ENCODE results near the gene UFM1. TPM values are rescaled to one million over a fixed set of nuclear protein-coding genes. Genes with fewer than 3 reads are reported as not detected.

Gene UFM1
- total and polyA plus RNA-seq, 9 of the 15 experiments (the other 6 are each of a cell fraction or from before 2014, with no cell fraction given) = 26.3 to 58.5 (median 36.1) TPM

GRCh38 chr13:38384171-38384570, 34.5 kb downstream of the UFM1 start (continued):
- TF ChIP-seq XRCC5 (IDR thresholded peaks at IDR 0.05; ENCODE audit: low read depth, low read length) (no peak), POLR2AphosphoS5 (IDR thresholded peaks at IDR 0.05; ENCODE audit: control insufficient read depth, insufficient read depth, low read depth, low read length) (no peak), ZNF609 (CRISPR knock-in tag; IDR thresholded peaks at IDR 0.05; ENCODE audit: borderline replicate concordance) (no peak), ZNF274 (IDR thresholded peaks at IDR 0.05; ENCODE audit: borderline replicate concordance, low read depth, low read length) (no peak), ZEB2 (IDR thresholded peaks at IDR 0.05) (no peak)

- Histone ChIP-seq H3K4me1 (replicated peaks in 1 of 2; ENCODE audit: control insufficient read depth in 2 of 2, insufficient read depth in 2 of 2, low read length in 2 of 2) (no peaks in the 10 kb centered on the region), H3K27ac (ENCODE audit: extremely low read depth, low read depth, low read length) (no peak overlapping the region), H4K20me1 (replicated peaks; ENCODE audit: control insufficient read depth, insufficient read depth, low read length) (no peaks in the 10 kb centered on the region), H3K9ac (ENCODE audit: insufficient read depth in 1 of 2, low read depth in 2 of 2, low read length in 2 of 2) (no peak overlapping the region), H3K79me2 (ENCODE audit: control insufficient read depth, insufficient read depth, low read length) (no peaks in the 10 kb centered on the region), H3K9me3 (replicated peaks; ENCODE audit: control insufficient read depth, insufficient read depth, low read depth, low read length) (no peaks in the 10 kb centered on the region), H3K4me3 (no peak overlapping the region), H3K4me2 (ENCODE audit: insufficient read depth, low read length) (no peak overlapping the region), H2AFZ (ENCODE audit: low read depth, low read length) (no peak overlapping the region), H3K36me3 (ENCODE audit: control insufficient read depth, insufficient read depth, low read length) (no peaks in the 10 kb centered on the region), H3K27me3 (ENCODE audit: control insufficient read depth in 2 of 2, insufficient read depth in 2 of 2, low read length in 2 of 2) (no peaks in the 10 kb centered on the region), H3K9me1 (ENCODE audit: control insufficient read depth, insufficient read depth, low read length) (no peaks in the 10 kb centered on the region)
- in situ Hi-C loops (cut with MboI) (no loop called here), intact Hi-C loops (cut with micrococcal nuclease) (no loop called here)
- BruUV-seq (replicated peaks) = no TSS peak
- no peak for DNase-seq (ENCODE audit: extremely low read depth in 1 of 4, low spot score in 3 of 4)
- ChIA-PET POLR2A (no interaction called here), CTCF (ENCODE audit: low intra/inter-chr PET ratio) (no interaction called here)
- no peak for ATAC-seq
- no peak for FAIRE-seq
- WGBS (ENCODE audit: insufficient coverage, low coverage, missing lambda C conversion rate) = 0% methylated on average over 9 of the region's 9 CpGs
- TF ChIP-seq TCFL5 (CRISPR knock-in tag; conservative IDR thresholded peaks at IDR 0.05) (no peak), ZNF316 (IDR thresholded peaks at IDR 0.05) (no peak), ATF1 (CRISPR knock-in tag; IDR thresholded peaks at IDR 0.05) (no peak), ATF1 (tag; IDR thresholded peaks at IDR 0.05) (no peak), HNRNPH1 (optimal IDR thresholded peaks at IDR 0.05; ENCODE audit: low read depth, low read length) (no peak), GTF2B (IDR thresholded peaks at IDR 0.05; ENCODE audit: extremely low read depth, insufficient read length) (no peak), TCF15 (CRISPR knock-in tag; IDR thresholded peaks at IDR 0.05) (no peak), MAFG (tag; conservative IDR thresholded peaks at IDR 0.05) (no peak), BHLHE40 (IDR thresholded peaks at IDR 0.05; ENCODE audit: low read length) (no peak), NR2F6 (CRISPR knock-in tag; IDR thresholded peaks at IDR 0.05) (no peak), CBX3 (IDR thresholded peaks at IDR 0.05; ENCODE audit: borderline replicate concordance in 1 of 2, low read length in 2 of 2) (no peak), ETV1 (tag; conservative IDR thresholded peaks at IDR 0.05; ENCODE audit: low read depth) (no peak)
Observed at GRCh38 chr13:38385153-38385891, 35.7 kb downstream of the UFM1 start.
